H9 (cell line): ENCODE measurements around the gene EHHADH. TPM values are rescaled to one million over a fixed set of nuclear protein-coding genes. Genes with fewer than 3 reads are reported as not detected.

Experiments
- DNase-seq: peaks from one replicate; pipeline ENCODE4 v3.0.0-alpha.2; 2017
- H2AFZ ChIP-seq: one replicate; pipeline ENCODE4 v1.6.1; 2013; ENCODE audit warnings: mild to moderate bottlenecking, low read length, control low read depth, moderate library complexity
- H2AK5ac ChIP-seq: 2 replicates; pipeline ENCODE4 v1.6.1; 2013; ENCODE audit warnings: low read length, control low read depth, mixed read lengths; ENCODE audit not compliant: insufficient read length
- H2BK120ac ChIP-seq: one replicate; pipeline ENCODE4 v1.6.1; 2013; ENCODE audit warnings: low read depth, mild to moderate bottlenecking, low read length, control low read depth, inconsistent platforms; ENCODE audit not compliant: poor library complexity, severe bottlenecking
- H2BK12ac ChIP-seq: 2 replicates; pipeline ENCODE4 v1.6.1; 2013; ENCODE audit warnings: low read length, control low read depth, mixed read lengths, low read depth; ENCODE audit not compliant: insufficient read length
- H2BK15ac ChIP-seq: 2 replicates; pipeline ENCODE4 v1.6.1; 2013; ENCODE audit warnings: low read depth, low read length, control low read depth
- H2BK20ac ChIP-seq: one replicate; pipeline ENCODE4 v1.6.1; 2013; ENCODE audit warnings: low read depth, mild to moderate bottlenecking, low read length, control low read depth, inconsistent platforms; ENCODE audit not compliant: poor library complexity, severe bottlenecking
- H2BK5ac ChIP-seq: 2 replicates; pipeline ENCODE4 v1.6.1; 2013; ENCODE audit warnings: low read length, control low read depth, mixed read lengths; ENCODE audit not compliant: insufficient read length
- H3K14ac ChIP-seq: 2 replicates; pipeline ENCODE4 v1.6.1; 2013; ENCODE audit warnings: low read length, control low read depth; ENCODE audit not compliant: insufficient read depth
- H3K18ac ChIP-seq: 2 replicates; pipeline ENCODE4 v1.6.1; 2013; ENCODE audit warnings: low read depth, mild to moderate bottlenecking, mixed read lengths, low read length, control low read depth; ENCODE audit not compliant: insufficient read length
- H3K23ac ChIP-seq: 2 replicates; pipeline ENCODE4 v1.6.1; 2013; ENCODE audit warnings: low read length, control low read depth, mixed read lengths, low read depth; ENCODE audit not compliant: insufficient read length
- H3K23me2 ChIP-seq: 2 replicates; pipeline ENCODE4 v1.6.1; 2013; ENCODE audit warnings: low read depth, mild to moderate bottlenecking, mixed read lengths, low read length, control low read depth; ENCODE audit not compliant: insufficient read length, poor library complexity, severe bottlenecking
- H3K27ac ChIP-seq: 2 replicates; pipeline ENCODE4 v1.5.1; 2013; ENCODE audit warnings: low read length, control low read depth, mixed read lengths, low read depth; ENCODE audit not compliant: insufficient read length
- H3K27me3 ChIP-seq: 2 replicates; pipeline ENCODE4 v1.6.1; 2013; ENCODE audit warnings: low read length, control low read depth, inconsistent platforms; ENCODE audit not compliant: insufficient read depth
- H3K4ac ChIP-seq: 2 replicates; pipeline ENCODE4 v1.6.1; 2013; ENCODE audit warnings: low read depth, mild to moderate bottlenecking, control low read depth, inconsistent platforms, low read length, moderate library complexity
- H3K4me1 ChIP-seq: 2 replicates; pipeline ENCODE4 v1.6.1; 2013; ENCODE audit warnings: low read length, control low read depth, inconsistent platforms; ENCODE audit not compliant: insufficient read depth
- H3K4me2 ChIP-seq: 2 replicates; pipeline ENCODE4 v1.6.1; 2013; ENCODE audit warnings: low read length, control low read depth, mixed read lengths; ENCODE audit not compliant: insufficient read length, insufficient read depth
- H3K56ac ChIP-seq: 2 replicates; pipeline ENCODE4 v1.6.1; 2013; ENCODE audit warnings: low read depth, mild to moderate bottlenecking, mixed read lengths, low read length, control low read depth; ENCODE audit not compliant: insufficient read length
- H3K79me1 ChIP-seq: 2 replicates; pipeline ENCODE4 v1.6.1; 2013; ENCODE audit warnings: low read depth, mild to moderate bottlenecking, moderate library complexity, low read length, control low read depth, inconsistent platforms; ENCODE audit not compliant: insufficient read depth, poor library complexity, severe bottlenecking
- H3K79me2 ChIP-seq: 2 replicates; pipeline ENCODE4 v1.6.1; 2013; ENCODE audit warnings: low read length, control low read depth, inconsistent platforms; ENCODE audit not compliant: insufficient read depth
- H3K9ac ChIP-seq: 2 replicates; pipeline ENCODE4 v1.6.1; 2013; ENCODE audit warnings: low read length, control low read depth, mixed read lengths; ENCODE audit not compliant: insufficient read length; ENCODE audit errors: extremely low read depth
- H3K9me3 ChIP-seq: one replicate; pipeline ENCODE4 v1.6.1; 2013; ENCODE audit warnings: low read depth, low read length, inconsistent platforms; ENCODE audit not compliant: control insufficient read depth
- H3T11ph ChIP-seq: one replicate; pipeline ENCODE4 v1.6.1; 2013; ENCODE audit warnings: mild to moderate bottlenecking, low read length, control low read depth, inconsistent platforms
- H4K20me1 ChIP-seq: one replicate; pipeline ENCODE4 v1.6.1; 2013; ENCODE audit not compliant: control insufficient read depth, insufficient read length, insufficient read depth
- H4K5ac ChIP-seq: 2 replicates; pipeline ENCODE4 v1.6.1; 2013; ENCODE audit warnings: low read depth, mild to moderate bottlenecking, mixed read lengths, low read length, control low read depth; ENCODE audit not compliant: insufficient read length
- H4K8ac ChIP-seq: replicated peaks from 2 replicates; pipeline ENCODE4 v1.6.1; 2013; ENCODE audit warnings: low read length, control low read depth, mixed read lengths, low read depth; ENCODE audit not compliant: insufficient read length
- H4K91ac ChIP-seq: 2 replicates; pipeline ENCODE4 v1.6.1; 2013; ENCODE audit warnings: low read depth, mild to moderate bottlenecking, moderate library complexity, mixed read lengths, low read length, control low read depth; ENCODE audit not compliant: insufficient read length
- H3K27ac Mint-ChIP-seq, 3 experiments: 2 replicates in 2 of 3; 3 replicates in 1 of 3; pipeline ENCODE4 v1.8.0; 2020 to 2021; ENCODE audit warnings: mixed read lengths in 3 of 3, mild to moderate bottlenecking in 1 of 3, moderate library complexity in 1 of 3
- H3K27me3 Mint-ChIP-seq: 2 replicates; pipeline ENCODE4 v1.8.0; 2021; ENCODE audit warnings: low read depth, mild to moderate bottlenecking, moderate library complexity, mixed read lengths
- H3K36me3 Mint-ChIP-seq, 3 experiments: 2 replicates in 2 of 3; 3 replicates in 1 of 3; pipeline ENCODE4 v1.8.0; 2020 to 2021; ENCODE audit warnings: low read depth in 3 of 3, mixed read lengths in 3 of 3; ENCODE audit not compliant: insufficient read depth in 1 of 3
- H3K4me1 Mint-ChIP-seq, 2 experiments: 2 replicates each; pipeline ENCODE4 v1.8.0; 2020; ENCODE audit warnings: mixed read lengths in 2 of 2
- H3K4me3 Mint-ChIP-seq, 2 experiments: 2 replicates in 1 of 2; 3 replicates in 1 of 2; pipeline ENCODE4 v1.8.0; 2020 to 2021; ENCODE audit warnings: mild to moderate bottlenecking in 2 of 2, mixed read lengths in 2 of 2, moderate library complexity in 1 of 2
- H3K9me3 Mint-ChIP-seq, 2 experiments: 2 replicates in 1 of 2; 3 replicates in 1 of 2; pipeline ENCODE4 v1.8.0; 2020; ENCODE audit warnings: mild to moderate bottlenecking in 2 of 2, mixed read lengths in 2 of 2, moderate library complexity in 1 of 2
- WGBS: extraction: QIAGEN DNeasy Blood & Tissue Kit; methylation state at CpG from one replicate; pipeline ENCODE4 v1.1.7; 2013; ENCODE audit warnings: missing lambda C conversion rate, low lambda C conversion rate, mixed read lengths; ENCODE audit not compliant: insufficient read length; ENCODE audit errors: extremely low coverage; 5-methylcytosine and 5-hydroxymethylcytosine counted together
- total RNA-seq: library from RNA; stranded (reverse); gene quantifications from 2 replicates; pipeline ENCODE4 v1.2.1, GENCODE V29; 2021
- TF ChIP-seq, protein P1 (sequence below): fragments of 200-600 bp; sonication (generic); conservative IDR thresholded peaks from 3 replicates; pipeline ENCODE4 v1.8.0; 2021; ENCODE audit warnings: antibody characterized with exemption, mild to moderate bottlenecking

EHHADH gene
- total RNA-seq, 1 experiment from 2014 or later: 2.1 TPM

DNA sequence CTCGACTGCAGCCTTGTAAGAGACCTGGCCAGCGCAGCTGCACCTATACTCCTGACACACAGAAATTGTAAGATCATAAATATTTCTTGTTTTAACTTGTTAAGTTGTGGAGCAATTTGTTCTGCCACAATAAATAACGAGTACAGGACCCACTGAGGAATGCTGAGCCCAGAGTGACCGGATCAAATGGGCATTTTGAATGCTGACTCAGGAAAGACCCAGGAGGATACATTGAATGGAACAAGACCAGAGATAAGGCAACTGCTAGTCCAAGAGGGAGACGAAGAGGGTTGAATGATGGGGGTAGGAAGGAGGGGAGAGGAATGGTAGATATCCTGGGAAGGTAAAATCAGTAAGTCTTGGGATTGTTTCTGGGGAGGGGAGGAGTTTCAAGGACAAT, 92.1 kb downstream of the EHHADH start:
- Histone ChIP-seq H2BK5ac (no peak overlapping the region), H2BK120ac (no peak overlapping the region), H3K23ac (no peak overlapping the region), H3K56ac (no peak overlapping the region), H4K91ac (no peak overlapping the region), H3K27ac (no peak overlapping the region), H3K4me1 (no peaks in the 10 kb centered on the region; the same call in 1 of the 2 replicates), H3K18ac (no peak overlapping the region), H3K4ac (no peak overlapping the region), H2BK12ac (no peak overlapping the region), H3K9me3 (no peaks in the 10 kb centered on the region), H4K5ac (no peak overlapping the region), H3K4me2 (no peak overlapping the region), H2BK15ac (no peak overlapping the region), H3K79me1 (no peaks in the 10 kb centered on the region), H2AFZ (no peak overlapping the region), H2BK20ac (no peak overlapping the region), H4K20me1 (no peaks in the 10 kb centered on the region), H3K27me3 (no peaks in the 10 kb centered on the region), H3T11ph (no peak overlapping the region), H4K8ac (no peak overlapping the region), H3K23me2 (no peaks in the 10 kb centered on the region), H3K14ac (no peak overlapping the region), H2AK5ac (no peak overlapping the region), H3K9ac (no peak overlapping the region), H3K79me2 (no peaks in the 10 kb centered on the region)
- DNase-seq: no peak
- Mint-ChIP-seq H3K4me3 (no peak overlapping the region), H3K27ac (no peak overlapping the region), H3K9me3 (no peaks in the 10 kb centered on the region), H3K27me3 (peaks cover 11% of the 10 kb centered on the region), H3K36me3 (no peaks in the 10 kb centered on the region), H3K4me1 (peaks cover 7% of the 10 kb centered on the region in 2 experiments; a peak in 3 of 4 replicates)
- TF ChIP-seq, protein P1, sequence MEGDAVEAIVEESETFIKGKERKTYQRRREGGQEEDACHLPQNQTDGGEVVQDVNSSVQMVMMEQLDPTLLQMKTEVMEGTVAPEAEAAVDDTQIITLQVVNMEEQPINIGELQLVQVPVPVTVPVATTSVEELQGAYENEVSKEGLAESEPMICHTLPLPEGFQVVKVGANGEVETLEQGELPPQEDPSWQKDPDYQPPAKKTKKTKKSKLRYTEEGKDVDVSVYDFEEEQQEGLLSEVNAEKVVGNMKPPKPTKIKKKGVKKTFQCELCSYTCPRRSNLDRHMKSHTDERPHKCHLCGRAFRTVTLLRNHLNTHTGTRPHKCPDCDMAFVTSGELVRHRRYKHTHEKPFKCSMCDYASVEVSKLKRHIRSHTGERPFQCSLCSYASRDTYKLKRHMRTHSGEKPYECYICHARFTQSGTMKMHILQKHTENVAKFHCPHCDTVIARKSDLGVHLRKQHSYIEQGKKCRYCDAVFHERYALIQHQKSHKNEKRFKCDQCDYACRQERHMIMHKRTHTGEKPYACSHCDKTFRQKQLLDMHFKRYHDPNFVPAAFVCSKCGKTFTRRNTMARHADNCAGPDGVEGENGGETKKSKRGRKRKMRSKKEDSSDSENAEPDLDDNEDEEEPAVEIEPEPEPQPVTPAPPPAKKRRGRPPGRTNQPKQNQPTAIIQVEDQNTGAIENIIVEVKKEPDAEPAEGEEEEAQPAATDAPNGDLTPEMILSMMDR: no peak
- no CpG with 5 or more reads among the region's 5 CpGs for WGBS
